Daoy (cell line): Measurements from ENCODE around the gene CXCL5. TPM values are rescaled to one million over a fixed set of nuclear protein-coding genes. Genes with fewer than 3 reads are reported as not detected.

Source experiments
- DNase-seq: peaks from one replicate; pipeline ENCODE4 v3.0.0-alpha.2; 2015; ENCODE audit warnings: low read depth
- total RNA-seq: library from RNA; depleted of rRNA; stranded (reverse); fragments of >200 nt; shearing (Covaris generic); gene quantifications from 2 replicates; pipeline ENCODE4 v1.2.3, GENCODE V29; 2014; rRNA removed

Gene CXCL5
- total RNA-seq = 0.77 TPM in 1 of 2 replicates, not detected in the other

GRCh38 chr4:73998040-73999011, at the start of gene CXCL5:
Gene CXCL5 (minus strand): TSS chr4:73998677. CDS start chr4:73998581, 96 bp downstream.
- no peak for DNase-seq

- no peak for DNase-seq
Measured at GRCh38 chr4:74047152-74047551, 48.7 kb upstream of the CXCL5 start.

- DNase-seq = no peak
Measured at GRCh38 chr4:74045772-74046171, 47.3 kb upstream of the CXCL5 start.

- no peak for DNase-seq
Measured at GRCh38 chr4:74045247-74045646, 46.8 kb upstream of the CXCL5 start.

GRCh38 chr4:74044677-74045076, 46.2 kb upstream of the CXCL5 start:
- peak; percentile 16 for DNase-seq

GRCh38 chr4:74042681-74043080, 44.2 kb upstream of the CXCL5 start:
- no peak for DNase-seq

- DNase-seq = no peak
Measured at GRCh38 chr4:74041418-74041817, 42.9 kb upstream of the CXCL5 start.

- DNase-seq = peak; percentile 1
Measured at GRCh38 chr4:74039315-74039763, 40.9 kb upstream of the CXCL5 start.

GRCh38 chr4:74038425-74039314, 40.2 kb upstream of the CXCL5 start, which contains the start of gene CXCL3:
Gene CXCL3 (minus strand): TSS chr4:74038689. CDS start chr4:74038611, 78 bp downstream.
- DNase-seq = peak; percentile 63

GRCh38 chr4:74038086-74038424, 39.6 kb upstream of the CXCL5 start:
- DNase-seq = peak; percentile 2

GRCh38 chr4:74037076-74037955, 38.8 kb upstream of the CXCL5 start:
- no peak for DNase-seq

- DNase-seq = no peak
Measured at GRCh38 chr4:74033739-74034138, 35.3 kb upstream of the CXCL5 start.

GRCh38 chr4:74032064-74032463, 33.6 kb upstream of the CXCL5 start:
- peak; percentile 19 for DNase-seq

GRCh38 chr4:74031576-74031975, 33.1 kb upstream of the CXCL5 start:
- DNase-seq = no peak

- DNase-seq = no peak
Measured at GRCh38 chr4:74030285-74030684, 31.8 kb upstream of the CXCL5 start.

GRCh38 chr4:74028504-74028903, 30.0 kb upstream of the CXCL5 start:
- DNase-seq = no peak

- DNase-seq = no peak
Measured at GRCh38 chr4:74023709-74024108, 25.2 kb upstream of the CXCL5 start.

- no peak for DNase-seq
Measured at GRCh38 chr4:74021601-74022000, 23.1 kb upstream of the CXCL5 start.

GRCh38 chr4:74018771-74019170, 20.3 kb upstream of the CXCL5 start:
- no peak for DNase-seq

- no peak for DNase-seq
Measured at GRCh38 chr4:74018116-74018515, 19.6 kb upstream of the CXCL5 start.

GRCh38 chr4:74016068-74016467, 17.6 kb upstream of the CXCL5 start:
- DNase-seq = no peak
